Activated CD8-positive, alpha-beta memory T cell treated with anti-CD3 and anti-CD28 coated beads for 36 hours (primary cell): Measurements from ENCODE around the gene TFIP11. TPM values are rescaled to one million over a fixed set of nuclear protein-coding genes. Genes with fewer than 3 reads are reported as not detected.

Source experiments
- CTCF ChIA-PET: fragments of 350-600 bp; sonication (Branson Sonifier 250); formaldehyde crosslinking; loops from one replicate; lab custom pipeline; 2021; ENCODE audit warnings: antibody characterized with exemption; lab: Charles Lee
- POLR2A ChIA-PET: fragments of 350-600 bp; sonication (Branson Sonifier 250); formaldehyde crosslinking; loops from one replicate; lab custom pipeline; 2021; ENCODE audit warnings: antibody characterized with exemption; lab: Charles Lee
- total RNA-seq, 2 experiments: library from RNA; stranded (reverse); gene quantifications; one replicate each; pipeline ENCODE4 v1.2.3, GENCODE V29; 2021

TFIP11 gene
- 10 to 100 TPM; 46.4 to 48.6 TPM for total RNA-seq

DNA sequence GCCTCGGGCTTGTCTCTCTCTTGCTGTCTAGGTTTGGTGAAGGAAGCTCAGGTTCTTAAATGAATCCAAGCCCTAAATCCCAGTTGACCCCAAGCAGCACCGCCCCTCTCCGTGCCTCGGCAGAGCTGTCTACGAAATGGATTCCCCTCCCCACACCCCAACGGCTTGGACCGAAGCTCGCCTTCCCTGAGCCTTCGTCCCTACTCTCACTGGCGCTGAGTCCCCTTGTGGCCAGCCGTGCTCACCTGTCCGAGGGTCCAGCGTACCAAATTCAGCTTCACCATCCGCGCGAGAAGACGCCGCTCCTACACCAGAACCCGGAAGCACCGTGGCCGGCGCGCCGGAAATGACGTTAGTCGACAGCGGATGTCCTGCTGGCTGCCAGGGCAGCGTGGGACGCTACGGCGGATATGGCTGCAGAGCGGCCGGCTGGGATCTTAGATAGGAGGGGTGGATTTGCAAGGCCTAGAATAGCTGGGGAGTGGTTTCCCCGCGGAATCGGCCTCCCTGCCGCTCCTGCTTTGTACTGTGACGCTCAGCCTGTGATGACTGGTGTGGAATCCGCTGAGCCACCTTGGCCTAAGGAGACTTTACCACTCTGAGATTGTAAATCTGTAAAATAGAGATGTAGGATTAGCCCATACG, at the start of gene TFIP11:
Gene TFIP11 (minus strand): TSS at position 325 of the 645 bp plus-strand sequence. CDS start 2,201 bp downstream, outside the sequence.
- POLR2A ChIA-PET: interaction anchor here (0.6 to 1.2 kb wide), 4 partner anchors 10 to 162 kb away, joined by 3 to 4 read pairs (median 4); no protein-coding TSS in a partner anchor

GRCh38 chr22:26561756-26562417, 49.6 kb upstream of the TFIP11 start:
- CTCF ChIA-PET: no interaction called here

More for the DNA sequence above, at the start of gene TFIP11:
- CTCF ChIA-PET: interaction anchor here (1.2 to 1.5 kb wide), 2 partner anchors 9 to 162 kb away, joined by 3 to 4 read pairs; no protein-coding TSS in a partner anchor

DNA sequence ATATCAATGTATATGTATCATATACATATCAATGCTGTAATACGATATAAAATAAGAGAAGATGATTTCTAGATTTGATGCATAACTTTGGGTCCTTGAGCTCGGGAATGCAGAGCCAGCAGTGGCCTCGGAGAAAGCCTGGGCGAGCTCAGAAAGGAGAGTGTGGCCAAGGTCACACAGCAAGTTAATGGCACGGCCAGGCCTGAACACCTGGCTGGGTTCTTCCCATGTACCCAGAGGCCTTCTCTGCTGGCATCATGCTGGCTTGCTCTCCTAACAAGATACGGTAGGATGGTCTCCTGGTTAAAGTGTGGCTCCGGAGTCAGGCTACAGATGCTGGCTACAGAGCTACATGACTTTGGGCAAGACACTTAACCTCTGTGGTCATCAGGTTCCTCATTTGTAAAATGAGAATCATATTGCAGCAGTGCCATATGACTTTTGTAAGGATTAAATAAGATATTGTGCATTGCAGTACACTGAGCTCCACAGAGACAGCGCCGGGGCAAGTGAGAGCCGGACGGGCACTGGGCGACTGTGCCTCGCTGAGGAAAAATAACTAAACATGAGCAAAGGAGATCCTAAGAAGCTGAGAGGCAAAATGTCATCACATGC, 47.8 kb upstream of the TFIP11 start:
- ChIA-PET CTCF (no interaction called here), POLR2A (no interaction called here)

More at GRCh38 chr22:26561756-26562417, 49.6 kb upstream of the TFIP11 start:
- POLR2A ChIA-PET: no interaction called here

DNA sequence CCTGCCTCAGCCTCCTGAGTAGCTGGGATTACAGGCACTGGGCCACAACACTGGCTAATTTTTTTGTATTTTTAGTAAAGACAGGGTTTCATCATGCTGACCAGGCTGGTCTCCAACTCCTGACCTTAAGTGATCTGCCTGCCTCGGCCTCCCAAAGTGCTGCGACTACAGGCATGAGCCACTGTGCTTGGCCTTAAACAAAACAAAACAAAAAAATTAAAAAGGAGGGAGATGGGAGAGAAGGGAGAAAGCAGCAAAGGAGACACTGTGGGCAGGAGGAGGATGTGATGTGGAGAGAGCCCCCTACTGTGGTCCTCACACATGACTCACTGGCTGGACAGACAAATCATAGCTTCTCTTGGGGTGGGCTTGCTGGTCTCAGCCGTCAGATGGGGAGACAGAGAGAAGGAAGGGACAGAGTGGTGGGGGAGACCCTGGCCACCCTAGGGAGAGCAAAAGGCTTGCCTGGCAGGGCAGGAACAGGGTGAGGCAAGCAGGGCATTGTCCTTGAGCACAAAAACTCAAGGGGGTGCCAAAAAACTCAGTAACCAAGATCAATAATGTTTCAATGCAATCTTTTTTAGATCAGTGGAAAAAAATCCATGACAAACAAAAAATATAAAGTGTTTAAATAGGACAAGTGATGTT, 46.1 kb upstream of the TFIP11 start:
- CTCF ChIA-PET: no interaction called here
- POLR2A ChIA-PET: no interaction called here

GRCh38 chr22:26556904-26557303, 44.6 kb upstream of the TFIP11 start:
- ChIA-PET POLR2A (no interaction called here), CTCF (interaction anchor here (1.1 kb wide), 1 partner anchor 21 kb away, joined by 3 read pairs; no protein-coding TSS in a partner anchor)

- ChIA-PET POLR2A (interaction anchor here (0.6 kb wide), 1 partner anchor 1748 kb away, joined by 3 read pairs; no protein-coding TSS in a partner anchor), CTCF (interaction anchor here (1.4 kb wide), 1 partner anchor 24 kb away, joined by 5 read pairs; no protein-coding TSS in a partner anchor)
These were observed 43.2 kb upstream of the TFIP11 start for GRCh38 chr22:26555478-26555877.

DNA sequence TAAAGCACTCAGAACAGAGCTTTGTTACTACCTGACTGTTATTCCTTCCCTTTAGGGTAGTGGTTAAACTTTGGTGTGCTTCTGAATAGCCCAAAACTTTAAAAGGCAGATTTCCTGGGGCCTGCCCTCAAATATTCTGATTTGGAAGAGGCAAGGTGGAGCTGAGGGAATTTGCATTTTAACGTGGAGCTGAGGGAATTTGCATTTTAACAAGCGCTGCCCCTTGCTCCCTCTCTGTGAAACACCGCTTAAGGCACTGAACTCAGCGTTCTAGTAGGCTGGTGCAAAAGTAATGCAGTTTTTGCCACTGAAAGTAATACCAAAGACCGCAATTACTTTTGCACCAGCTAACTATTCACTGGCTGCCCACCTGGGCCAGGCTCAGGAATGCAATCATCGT, 42.7 kb upstream of the TFIP11 start:
- POLR2A ChIA-PET: interaction anchor here (0.6 kb wide), 2 partner anchors 34 to 1747 kb away, joined by 3 read pairs; no protein-coding TSS in a partner anchor

DNA sequence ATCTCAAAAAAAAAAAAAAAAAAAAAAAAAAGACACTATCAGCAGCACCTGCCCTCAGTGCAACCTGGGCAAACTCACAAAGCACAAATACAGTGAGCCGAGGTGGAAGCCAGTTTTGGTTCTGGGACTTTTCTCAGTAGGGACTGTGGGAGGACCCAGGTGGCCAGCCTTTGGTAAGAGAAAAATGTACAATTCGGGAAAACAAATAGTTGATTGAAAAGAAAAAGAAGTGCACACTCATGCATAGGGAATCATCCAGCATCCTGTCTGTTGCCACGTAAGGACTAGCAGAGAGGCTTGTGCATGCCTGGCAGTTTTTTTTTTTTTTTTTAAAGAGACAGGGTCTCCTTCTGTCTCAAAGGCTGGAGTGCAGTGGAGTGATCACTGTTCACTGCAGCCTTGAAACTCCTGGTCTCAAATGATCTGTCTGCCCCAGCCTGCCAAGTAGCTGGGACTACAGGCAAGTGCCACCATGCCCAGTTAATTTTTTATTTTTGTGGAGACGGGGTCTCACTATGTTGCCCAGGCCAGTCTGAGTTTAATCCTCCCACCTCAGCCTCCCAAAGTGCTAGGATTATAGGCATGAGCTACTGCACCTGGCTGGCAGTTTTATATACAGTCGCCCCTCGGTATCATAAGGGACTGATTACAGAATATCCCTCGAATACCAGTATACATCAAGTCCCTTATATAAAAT, 40.9 kb upstream of the TFIP11 start:
- ChIA-PET CTCF (interaction anchor here (0.7 kb wide), 2 partner anchors 16 to 64 kb away, joined by 3 read pairs; no protein-coding TSS in a partner anchor), POLR2A (interaction anchor here (0.6 kb wide), 2 partner anchors 9 to 98 kb away, joined by 3 to 10 read pairs; no protein-coding TSS in a partner anchor)

More for the DNA sequence above, 42.7 kb upstream of the TFIP11 start:
- CTCF ChIA-PET: interaction anchor here (1.4 kb wide), 1 partner anchor 24 kb away, joined by 5 read pairs; no protein-coding TSS in a partner anchor

DNA sequence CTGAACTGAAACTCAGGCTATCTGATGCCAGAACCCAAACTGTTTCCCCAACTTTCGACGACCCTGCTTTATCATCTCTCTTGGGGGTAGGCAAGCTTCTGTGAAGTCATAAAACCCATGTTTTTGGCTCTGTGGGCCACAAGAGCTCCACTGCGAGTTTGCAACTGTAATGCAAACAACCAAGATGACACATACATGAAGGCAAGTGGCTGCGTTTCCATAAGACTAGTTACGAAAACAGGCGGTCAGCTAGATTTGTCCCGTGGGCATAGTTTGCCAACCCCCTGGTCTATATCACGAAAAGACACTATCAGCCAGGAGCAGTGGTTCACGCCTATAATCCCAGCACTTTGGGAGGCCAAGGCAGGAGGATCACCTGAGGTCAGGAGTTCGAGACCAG, 40.2 kb upstream of the TFIP11 start:
- CTCF ChIA-PET: interaction anchor here (0.7 kb wide), 1 partner anchor 63 kb away, joined by 3 read pairs; no protein-coding TSS in a partner anchor
- POLR2A ChIA-PET: interaction anchor here (0.6 kb wide), 3 partner anchors 9 to 99 kb away, joined by 3 to 10 read pairs (median 3); no protein-coding TSS in a partner anchor

- POLR2A ChIA-PET: interaction anchor here (0.6 kb wide), 1 partner anchor 18 kb away, joined by 3 read pairs; no protein-coding TSS in a partner anchor
- CTCF ChIA-PET: interaction anchor here (0.7 kb wide), 1 partner anchor 70 kb away, joined by 3 read pairs; the partner anchor contains the start of gene CRYBA4
These were observed 39.3 kb upstream of the TFIP11 start for GRCh38 chr22:26551568-26551967.

- CTCF ChIA-PET: no interaction called here
- POLR2A ChIA-PET: no interaction called here
These were observed 38.3 kb upstream of the TFIP11 start for GRCh38 chr22:26550498-26551033.

DNA sequence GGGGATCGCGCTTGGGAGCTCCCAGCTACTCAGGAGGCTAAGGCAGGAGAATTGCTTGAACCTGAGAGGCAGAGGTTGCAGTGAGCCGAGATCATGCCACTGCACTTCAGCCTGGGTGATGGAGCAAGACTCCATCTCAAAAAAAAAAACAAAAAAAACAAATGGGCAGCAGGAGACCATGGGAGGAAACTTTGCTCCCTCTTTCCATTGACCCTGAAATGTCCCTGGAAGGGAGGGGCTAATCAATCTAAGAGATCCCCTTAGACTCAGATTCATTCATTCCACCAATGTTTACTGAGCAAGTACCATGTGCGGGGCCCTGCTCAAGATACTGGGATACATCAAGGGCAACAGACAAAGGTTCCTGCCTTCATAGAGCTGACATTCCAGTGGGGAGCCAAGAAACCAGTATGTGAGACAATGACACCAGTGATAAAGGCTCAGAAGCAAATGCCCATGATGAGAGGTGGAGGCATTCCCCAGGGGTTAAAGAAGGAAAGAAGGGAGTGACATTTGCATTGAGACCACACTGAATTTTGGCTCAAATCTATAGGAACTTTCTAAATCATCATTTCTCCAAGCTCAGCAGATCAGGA, 37.7 kb upstream of the TFIP11 start:
- ChIA-PET CTCF (no interaction called here), POLR2A (no interaction called here)

DNA sequence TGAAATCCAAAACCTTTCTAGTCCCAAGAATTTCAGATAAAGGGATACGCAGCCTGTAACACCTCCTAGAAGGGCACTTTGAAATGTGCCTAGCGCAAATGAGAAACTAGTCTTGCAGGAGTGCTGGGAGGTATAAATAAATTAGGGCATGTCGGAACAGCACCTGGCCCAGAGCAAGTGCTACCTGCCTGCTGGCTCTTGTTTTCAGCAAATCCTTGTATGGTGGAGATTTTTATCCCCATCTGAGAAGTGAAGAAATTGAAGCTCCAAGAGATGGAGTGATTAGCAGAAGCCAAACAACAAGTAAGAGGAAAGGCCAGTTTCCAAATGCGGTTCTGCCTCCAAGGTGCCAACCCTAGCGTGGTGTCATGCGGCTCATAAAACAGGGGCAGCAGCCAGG, 36.7 kb upstream of the TFIP11 start:
- CTCF ChIA-PET: no interaction called here
- POLR2A ChIA-PET: no interaction called here

GRCh38 chr22:26548303-26548702, 36.0 kb upstream of the TFIP11 start:
- ChIA-PET POLR2A (no interaction called here), CTCF (no interaction called here)

DNA sequence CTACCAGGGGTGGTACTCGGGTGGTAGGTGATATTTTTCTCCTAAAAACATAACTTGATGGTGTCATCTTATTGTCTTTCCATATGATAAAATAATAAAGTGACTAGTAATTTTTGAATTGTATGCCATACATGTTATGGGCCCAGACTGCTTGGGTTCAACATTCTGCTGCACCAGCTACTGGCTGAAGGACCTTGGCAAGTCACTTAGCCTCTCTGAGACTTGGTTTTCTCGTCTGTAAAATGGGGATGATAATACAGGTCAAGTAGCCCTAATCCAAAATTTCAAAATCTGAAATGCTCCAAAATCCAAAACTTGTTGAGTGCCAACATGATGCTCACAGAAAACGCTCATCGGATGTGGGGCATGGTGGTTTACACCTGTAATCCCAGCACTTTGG, 35.6 kb upstream of the TFIP11 start:
- CTCF ChIA-PET: no interaction called here
- POLR2A ChIA-PET: interaction anchor here (0.8 to 1.0 kb wide), 2 partner anchors 96 to 118 kb away, joined by 3 read pairs; no protein-coding TSS in a partner anchor

- ChIA-PET POLR2A (interaction anchor here (0.5 to 1.0 kb wide), 4 partner anchors 64 to 118 kb away, joined by 3 to 4 read pairs (median 3); partner anchors contain the start of genes HPS4 and SRRD), CTCF (no interaction called here)
These were observed 35.2 kb upstream of the TFIP11 start for GRCh38 chr22:26547426-26547825.

- POLR2A ChIA-PET: interaction anchor here (1.0 kb wide), 1 partner anchor 63 kb away, joined by 4 read pairs; the partner anchor contains the start of genes HPS4 and SRRD
- CTCF ChIA-PET: no interaction called here
These were observed 34.0 kb upstream of the TFIP11 start for GRCh38 chr22:26546282-26546681.
